Astrocyte (in vitro differentiated cells and primary cell): Measurements from ENCODE around the gene ACTN2.

Experiments
- EZH2 ChIP-seq: IDR thresholded peaks from 2 replicates; pipeline ENCODE4 v1.6.1; 2012; ENCODE audit warnings: mild to moderate bottlenecking, low read length, inconsistent platforms; ENCODE audit not compliant: insufficient read depth
- TF ChIP-seq, protein P1 (sequence below): IDR thresholded peaks from 2 replicates; pipeline ENCODE4 v1.5.1; 2011; ENCODE audit warnings: low read depth, mild to moderate bottlenecking, inconsistent platforms, low read length, moderate library complexity; ENCODE audit not compliant: insufficient read depth

DNA sequence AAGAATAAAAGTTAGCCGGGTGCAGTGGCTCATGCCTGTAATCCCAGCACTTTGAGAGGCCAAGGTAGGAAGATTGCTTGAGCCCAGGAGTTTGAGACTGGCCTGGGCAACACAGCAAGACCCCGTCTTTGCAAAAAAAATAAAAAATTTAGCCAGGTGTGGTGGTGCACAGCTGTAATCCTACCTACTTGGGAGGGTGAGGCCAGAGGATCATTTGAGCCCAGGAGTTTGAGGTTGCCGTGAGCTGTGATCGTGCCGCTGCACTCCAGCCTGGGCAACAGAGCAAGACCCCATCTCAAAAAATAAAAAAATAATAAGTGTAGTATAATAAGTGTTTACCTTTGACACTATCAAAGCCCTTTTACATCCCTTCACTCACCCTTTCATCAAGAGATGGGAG is 5.0 kb downstream of the ACTN2 start:
- TF ChIP-seq, protein P1, sequence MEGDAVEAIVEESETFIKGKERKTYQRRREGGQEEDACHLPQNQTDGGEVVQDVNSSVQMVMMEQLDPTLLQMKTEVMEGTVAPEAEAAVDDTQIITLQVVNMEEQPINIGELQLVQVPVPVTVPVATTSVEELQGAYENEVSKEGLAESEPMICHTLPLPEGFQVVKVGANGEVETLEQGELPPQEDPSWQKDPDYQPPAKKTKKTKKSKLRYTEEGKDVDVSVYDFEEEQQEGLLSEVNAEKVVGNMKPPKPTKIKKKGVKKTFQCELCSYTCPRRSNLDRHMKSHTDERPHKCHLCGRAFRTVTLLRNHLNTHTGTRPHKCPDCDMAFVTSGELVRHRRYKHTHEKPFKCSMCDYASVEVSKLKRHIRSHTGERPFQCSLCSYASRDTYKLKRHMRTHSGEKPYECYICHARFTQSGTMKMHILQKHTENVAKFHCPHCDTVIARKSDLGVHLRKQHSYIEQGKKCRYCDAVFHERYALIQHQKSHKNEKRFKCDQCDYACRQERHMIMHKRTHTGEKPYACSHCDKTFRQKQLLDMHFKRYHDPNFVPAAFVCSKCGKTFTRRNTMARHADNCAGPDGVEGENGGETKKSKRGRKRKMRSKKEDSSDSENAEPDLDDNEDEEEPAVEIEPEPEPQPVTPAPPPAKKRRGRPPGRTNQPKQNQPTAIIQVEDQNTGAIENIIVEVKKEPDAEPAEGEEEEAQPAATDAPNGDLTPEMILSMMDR, result no peak
- no peak for TF ChIP-seq EZH2
